Activated gamma-delta T cell treated with Interleukin-2 at 50 U/mL for 16 hours (primary cell): ENCODE measurements around the gene ST3GAL2.
A peak's percentile ranks its signal among the peaks of the same experiment; 100 is the strongest.
"Not testable (repeated sequence)": the region's sequence is repeated elsewhere in the genome, so short reads cannot be mapped to it uniquely, and the experiment has no call there.

ENCODE experiments used
- DNase-seq: peaks from one replicate; pipeline ENCODE4 v3.0.0-alpha.2; 2020

ST3GAL2 gene

DNA sequence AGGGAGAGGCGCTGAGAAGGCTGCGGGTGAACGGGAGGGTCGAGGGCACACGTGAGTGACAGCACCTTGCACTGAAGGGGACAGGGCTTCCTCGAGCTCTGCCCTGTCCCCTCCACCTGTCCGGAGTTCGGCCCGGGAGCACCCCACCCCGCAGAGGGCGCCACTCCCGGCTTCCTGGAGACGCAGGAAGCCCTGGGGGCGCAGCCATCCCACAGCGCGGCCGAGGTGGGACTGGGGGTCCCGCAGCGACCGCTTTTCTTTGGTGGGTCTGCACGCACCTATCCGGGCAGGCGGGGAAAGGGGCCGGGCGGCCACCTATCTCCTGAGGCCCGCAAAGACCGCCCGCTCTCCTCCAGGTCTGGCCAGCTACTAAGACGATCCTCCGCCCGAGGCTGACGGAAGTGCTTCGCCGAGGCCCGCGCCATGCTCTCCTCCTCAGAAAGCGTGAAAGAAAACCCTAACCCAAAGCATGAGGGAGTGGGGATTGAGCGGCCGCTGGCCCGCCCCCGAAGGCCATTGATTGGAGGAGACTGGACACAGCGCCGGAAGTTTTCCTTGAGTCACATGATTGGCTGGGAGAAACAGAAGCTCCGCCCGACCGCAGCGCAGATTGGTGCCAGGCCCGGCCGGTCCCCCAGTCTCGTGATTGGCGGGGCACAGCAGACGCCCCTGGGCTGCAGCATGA lies 57.8 kb downstream of the ST3GAL2 start:
- DNase-seq: peak; percentile 94

DNA sequence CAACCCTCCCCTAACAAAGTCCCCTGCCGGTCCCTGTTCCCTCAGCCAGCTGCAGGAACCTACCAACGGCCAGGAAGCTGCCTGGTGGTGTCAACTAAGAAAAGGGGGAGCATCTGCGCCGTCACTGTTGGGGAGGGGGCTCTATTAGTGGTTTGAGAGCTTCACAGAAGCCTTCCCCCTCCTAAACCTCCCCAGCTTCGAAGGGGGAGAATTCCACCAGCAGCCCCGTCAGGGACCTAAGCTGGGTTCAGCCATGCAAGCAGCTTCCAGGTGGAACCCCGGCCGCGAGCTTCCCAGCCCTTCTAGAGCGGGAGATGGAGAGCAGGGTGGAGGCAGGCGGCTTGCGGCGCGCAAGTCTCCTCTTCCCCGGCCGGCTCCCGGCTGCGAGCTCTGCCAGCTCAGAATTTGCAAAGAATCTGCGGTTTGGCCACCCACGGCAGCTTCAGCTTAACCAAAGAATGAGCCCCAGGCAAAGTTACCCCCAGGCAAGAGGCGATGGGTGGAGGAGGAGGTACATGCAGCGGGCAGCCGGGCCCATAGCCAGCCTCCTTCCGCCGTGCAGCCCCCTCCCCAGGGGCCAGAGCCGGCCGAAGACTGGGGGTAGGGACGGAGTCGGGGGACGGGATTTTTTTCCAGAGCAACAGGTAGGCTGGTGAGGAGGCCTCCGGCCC lies 58.5 kb downstream of the ST3GAL2 start:
- peak; percentile 60 for DNase-seq

DNA sequence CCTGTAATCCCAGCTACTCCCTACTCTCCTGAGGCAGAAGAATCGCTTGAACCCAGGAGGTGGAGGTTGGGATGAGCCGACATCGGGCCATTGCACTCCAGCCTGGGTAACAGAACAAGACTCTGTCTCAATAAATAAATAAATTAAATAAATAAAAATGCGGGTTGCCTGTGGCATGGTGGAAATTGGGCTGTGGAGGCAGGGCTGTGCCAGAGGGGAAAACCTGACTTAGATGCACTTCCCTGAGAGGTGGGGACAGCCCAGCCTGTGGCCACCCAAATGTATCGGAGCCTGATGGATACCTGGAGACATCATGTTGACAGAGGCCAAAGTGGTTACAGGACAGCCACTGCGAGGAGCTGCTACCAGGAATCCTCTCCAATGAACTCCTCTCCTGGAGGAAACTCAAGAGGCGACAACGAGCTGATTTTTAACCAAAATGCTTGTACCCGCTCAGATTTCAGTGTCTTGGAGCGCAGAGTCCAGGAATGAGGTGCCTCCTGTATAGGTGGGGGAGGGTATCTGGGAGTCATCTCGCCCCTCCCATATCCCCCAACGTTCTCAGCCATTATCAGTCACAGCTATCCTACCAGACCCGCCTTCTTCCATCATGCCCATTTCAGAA lies 59.9 kb downstream of the ST3GAL2 start:
- DNase-seq: no peak

DNA sequence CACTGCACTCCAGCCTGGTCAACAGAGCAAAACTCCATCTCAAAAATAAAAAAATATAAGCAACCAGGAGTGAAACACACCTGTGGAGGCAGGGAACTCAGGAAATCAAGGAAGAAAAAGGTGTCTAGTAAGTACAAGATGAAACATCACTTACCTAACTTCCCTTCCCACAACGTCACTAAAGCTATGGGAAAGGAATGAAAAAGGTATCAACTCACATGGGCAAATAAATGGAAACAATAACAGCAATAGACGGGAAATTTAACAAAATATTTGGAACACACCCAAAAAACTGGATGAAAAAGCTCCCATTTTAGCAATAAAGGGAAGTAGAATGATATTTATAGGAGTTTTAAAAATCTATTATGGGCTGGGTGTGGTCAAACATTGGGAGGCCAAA lies 61.1 kb downstream of the ST3GAL2 start:
- DNase-seq: no peak

DNA sequence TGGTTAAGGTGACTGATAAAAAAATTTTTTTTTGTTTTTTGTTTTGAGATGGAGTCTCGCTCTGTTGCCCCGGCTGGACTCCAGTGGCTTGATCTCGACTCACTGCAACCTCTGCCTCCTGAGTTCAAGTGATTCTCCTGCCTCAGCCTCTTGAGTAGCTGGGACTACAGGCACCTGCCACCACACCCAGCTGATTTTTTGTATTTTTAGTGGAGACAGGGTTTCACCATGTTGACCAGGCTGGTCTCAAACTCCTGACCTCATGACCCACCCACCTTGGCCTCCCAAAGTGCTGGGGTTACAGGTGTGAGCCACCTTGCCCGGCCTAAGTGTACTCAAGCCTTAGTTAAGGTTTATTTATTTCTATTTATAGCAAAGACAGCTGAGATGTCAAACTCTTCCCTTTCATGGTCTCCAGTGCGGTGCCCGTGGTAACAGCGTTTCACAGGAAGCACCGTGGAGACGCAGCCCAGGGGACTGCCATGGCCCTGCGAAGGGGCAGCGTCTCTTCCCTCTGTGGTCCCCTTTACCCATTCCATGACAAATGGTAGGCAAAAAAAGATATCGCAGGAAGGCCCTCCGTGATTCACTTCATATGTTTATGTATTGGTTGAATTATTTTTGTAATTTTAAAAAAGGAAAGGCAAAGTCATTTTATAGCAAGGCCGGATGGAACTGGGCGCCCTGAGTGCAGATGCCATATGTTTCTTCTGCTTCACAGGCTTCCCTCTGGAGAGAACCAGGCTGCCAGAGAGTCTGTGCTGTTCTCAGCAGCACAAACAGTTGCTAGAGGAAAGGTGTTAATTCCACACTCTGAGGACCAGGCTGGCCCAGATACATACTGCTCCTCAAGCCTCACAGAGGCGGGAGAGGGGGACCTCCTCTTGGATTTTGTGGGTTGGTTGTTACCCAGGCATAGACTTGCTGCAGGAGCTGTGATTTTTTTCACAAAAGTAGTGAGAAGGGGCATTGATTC lies 63.0 kb downstream of the ST3GAL2 start:
- no peak for DNase-seq

DNA sequence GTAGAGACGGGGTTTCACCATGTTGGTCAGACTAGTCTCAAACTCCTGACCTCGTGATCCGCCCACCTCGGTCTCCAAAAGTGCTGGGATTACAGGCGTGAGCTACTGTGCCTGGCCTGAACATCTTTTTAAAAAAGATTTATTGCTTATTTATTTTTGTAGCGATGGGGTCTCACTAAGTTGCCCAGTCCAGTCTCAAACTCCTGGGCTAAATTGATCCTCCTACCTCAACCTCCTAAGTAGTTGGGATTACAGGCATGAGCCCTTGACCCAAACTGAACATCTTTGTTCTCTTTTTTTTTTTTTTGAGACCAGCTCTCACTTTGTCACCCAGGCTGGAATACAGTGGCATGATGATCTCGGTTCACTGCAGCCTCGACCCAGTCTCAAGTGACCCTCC lies 64.7 kb downstream of the ST3GAL2 start:
- DNase-seq: no peak

DNA sequence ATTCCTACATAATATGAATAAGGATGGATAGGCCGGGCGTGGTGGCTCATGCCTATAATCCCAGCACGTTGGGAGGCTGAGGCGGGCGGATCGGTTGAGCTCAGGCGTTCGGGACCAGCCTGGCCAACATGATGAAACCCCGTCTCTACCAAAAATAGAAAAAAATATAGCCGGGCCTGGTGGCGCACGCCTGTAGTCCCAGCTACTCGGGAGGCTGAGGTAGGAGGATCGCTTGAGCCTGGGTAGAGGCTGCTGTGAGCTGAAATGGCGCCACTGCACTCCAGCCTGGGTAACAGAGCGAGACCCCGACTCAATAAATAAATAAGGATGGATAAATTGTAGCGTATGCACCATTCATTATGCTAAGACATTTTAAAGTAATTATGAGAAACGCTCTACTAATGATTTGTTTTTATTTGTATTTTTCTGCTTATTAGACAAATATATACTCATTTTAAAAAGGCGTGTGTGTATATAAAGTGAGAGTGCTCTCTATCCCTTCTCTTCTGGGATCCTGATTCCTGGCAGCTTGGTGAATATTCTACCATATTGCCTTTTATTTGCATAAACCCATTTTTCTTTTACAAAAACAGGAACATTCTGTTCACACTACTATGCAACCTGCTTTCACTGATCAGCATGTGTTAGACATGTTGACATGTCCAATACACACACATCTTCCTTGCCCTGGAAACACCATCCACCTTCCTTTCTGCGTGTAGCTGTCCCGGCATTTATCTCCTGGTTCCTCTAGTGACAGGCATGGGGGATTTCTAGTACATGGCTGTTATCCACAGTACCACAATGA lies 65.8 kb downstream of the ST3GAL2 start:
- no peak for DNase-seq

DNA sequence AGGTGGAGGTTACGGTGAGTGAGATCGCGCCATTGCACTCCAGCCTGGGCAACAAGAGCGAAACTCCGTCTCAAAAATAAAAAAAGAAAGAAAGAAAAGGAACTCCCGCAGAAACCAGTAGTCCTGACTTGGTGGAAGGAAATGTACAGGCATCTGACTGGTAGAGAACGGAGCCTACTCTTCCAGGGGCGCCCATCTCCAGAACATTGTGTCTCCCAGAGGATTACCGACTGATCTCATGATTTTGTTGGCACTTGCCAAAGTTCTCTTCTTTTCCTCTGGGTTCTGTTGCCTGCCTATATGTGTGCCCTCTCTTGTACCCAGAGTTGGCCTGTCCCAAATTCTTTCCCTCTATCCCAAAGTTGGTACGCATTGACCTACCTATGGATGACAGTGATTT lies 68.0 kb downstream of the ST3GAL2 start:
- no peak for DNase-seq

DNA sequence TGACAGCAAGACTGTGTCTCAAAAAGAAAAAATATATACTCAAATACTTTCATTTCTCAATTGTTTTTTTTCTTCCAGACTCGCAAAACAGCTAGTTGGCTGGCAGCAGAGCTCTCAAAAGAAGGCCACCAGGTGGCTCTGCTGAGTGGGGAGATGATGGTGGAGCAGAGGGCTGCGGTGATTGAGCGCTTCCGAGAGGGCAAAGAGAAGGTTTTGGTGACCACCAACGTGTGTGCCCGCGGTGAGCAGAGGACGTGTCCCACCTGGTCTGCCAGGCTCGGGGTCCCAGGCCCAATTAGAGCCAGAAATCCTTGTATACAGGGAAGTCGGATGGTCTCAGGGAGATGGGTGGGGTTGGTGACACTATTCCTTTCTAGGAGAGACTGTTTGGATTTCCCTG lies 68.8 kb downstream of the ST3GAL2 start:
- DNase-seq: peak; percentile 26

DNA sequence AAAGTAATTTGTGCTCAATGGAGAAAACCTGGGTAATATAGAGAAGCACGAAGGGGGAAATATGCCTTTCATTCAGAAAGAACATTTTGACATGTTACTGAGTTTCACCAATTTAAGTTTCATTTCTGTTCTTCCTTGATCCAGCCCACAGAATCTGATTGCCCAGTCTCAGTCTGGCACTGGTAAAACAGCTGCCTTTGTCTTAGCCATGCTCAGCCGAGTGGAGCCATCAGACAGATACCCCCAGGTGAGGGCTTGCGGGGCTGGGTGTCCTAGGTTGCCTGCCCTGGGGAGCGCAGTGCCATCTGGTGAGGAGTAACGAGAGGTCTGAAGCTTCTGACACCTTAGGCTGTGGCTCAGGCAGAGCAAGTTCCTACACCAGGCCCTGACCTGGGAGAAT lies 74.5 kb downstream of the ST3GAL2 start:
- no peak for DNase-seq

DNA sequence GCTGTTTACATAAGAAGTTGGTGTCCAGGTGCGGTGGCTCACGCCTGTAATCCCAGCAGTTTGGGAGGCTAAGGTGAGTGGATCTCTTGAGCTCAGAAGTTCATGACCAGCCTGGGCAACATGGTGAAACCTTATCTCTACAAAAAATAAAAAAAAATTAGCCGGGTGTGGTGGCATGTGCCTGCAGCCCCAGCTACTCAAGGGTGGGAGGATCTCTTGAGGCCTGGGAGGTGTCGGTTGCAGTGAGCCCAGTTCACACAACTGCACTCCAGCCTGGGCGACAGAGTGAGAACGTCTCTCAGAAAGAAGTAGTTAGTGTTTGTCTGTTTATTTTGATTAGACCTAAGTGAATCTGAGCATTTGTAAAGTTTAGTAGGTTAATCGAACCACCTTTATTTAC lies 79.3 kb downstream of the ST3GAL2 start:
- no peak for DNase-seq

DNA sequence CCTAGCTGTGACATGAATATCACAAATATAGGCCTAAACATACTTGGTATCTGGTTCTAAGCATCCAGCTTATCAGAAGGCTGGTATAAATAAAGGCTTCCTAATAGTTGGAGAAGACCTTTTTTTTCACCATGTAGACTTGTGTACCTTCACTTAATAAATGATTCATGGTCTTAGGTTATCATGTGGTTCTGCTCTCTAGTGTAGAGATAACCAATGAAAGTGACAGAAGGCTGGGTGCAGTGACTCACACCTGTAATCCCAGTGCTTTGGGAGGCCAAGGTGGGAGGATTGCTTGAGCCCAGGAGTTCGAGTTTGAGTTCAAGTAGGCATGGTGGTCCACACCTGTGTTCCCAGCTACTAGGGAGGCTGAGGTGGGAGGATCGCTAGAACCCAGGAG lies 89.1 kb downstream of the ST3GAL2 start:
- no peak for DNase-seq

DNA sequence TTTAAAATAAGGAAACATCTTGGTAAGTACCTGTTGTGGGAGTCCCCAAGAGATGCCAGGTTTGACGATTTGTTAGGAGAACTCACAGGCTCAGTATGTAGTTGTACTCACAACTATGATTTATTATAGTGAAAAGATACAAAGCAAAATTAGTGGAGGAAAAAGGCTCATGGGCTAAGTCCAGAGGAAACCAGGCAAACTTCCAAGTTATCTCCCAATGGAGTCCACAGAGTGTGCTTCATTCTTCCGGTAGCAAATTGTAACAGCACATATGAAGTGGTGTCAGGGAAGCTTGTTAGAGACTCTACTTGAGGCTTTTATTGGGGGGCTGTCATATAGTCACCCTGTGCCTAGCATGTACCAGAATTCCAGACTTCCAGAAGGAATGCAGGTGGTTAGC lies 89.9 kb downstream of the ST3GAL2 start:
- DNase-seq: no peak

DNA sequence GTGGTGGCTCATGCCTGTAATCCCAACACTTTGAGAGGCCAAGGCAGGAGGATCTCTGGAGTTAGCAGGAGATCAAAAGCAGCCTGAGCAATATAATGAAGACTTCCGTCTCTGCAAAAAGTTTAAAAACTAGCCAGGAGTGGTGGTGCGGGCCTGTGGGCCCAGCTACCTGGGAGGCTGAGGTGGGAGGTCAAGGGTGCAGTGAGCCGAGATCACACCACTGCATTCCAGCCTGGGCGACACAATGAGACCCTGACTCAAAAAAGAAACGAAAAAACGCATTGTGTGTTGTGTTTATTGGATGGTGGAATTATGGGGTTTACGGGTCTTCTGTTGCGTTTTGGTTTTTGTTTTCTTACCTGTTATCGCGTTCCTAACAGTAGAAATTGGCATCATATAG lies 93.1 kb downstream of the ST3GAL2 start:
- DNase-seq: no peak

DNA sequence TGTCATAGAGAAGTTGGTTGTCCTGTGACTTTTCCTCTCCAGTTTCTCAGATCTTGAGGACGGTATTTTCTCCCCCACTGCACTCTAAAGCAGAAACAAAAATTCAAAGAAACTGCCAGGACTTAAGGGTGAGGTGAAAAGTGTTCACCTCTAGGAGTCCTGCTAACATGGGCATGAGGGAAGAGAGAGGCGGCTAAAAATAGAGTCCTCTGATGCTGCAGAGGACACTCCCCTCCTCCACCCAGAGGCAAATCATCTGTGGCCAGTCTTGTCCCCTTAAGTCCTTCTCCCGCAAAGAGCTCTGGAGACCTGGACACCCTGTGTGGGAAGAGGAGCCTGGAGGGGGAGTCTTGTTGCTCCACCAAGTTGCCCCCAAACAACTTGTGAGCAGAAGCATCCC lies 96.9 kb downstream of the ST3GAL2 start:
- DNase-seq: no peak

DNA sequence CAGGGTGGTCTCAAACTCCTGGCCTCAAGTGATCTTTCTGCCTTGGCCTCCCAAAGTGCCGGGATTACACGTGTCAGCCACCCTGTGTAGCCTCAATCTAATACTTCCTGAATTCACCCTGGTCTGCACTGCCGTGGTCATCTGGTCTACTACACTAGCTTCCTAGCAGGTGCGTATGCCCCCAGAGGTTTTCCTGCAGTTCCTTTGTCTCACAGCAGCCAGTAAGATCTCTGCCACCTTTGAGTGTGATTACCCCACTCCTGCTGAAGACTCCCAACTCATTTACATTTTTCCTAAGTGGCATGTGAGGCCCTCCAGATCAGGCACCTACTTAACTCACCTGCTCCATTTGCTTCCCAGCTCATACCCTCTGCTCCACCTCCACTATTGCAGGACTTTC lies 97.3 kb downstream of the ST3GAL2 start:
- DNase-seq: no peak

DNA sequence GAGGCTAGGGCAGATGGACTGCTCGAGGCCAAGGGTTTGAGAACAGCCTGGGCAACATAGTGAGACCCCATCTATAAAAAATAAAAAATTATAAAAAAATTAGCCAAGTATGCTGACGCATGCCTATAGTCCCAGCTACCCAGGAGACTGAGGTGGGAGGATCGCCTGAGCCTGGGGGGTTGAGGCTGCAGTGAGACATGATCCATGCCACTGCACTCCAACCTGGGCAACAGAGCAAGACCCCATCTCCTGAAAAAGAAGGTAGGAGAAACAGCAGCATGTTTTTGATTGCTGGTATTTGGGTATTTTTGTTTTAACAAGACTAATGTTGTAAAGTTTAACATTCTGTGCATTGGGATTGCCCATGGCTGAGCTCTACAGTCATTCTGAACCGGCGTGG lies 101.1 kb downstream of the ST3GAL2 start:
- DNase-seq: no peak

DNA sequence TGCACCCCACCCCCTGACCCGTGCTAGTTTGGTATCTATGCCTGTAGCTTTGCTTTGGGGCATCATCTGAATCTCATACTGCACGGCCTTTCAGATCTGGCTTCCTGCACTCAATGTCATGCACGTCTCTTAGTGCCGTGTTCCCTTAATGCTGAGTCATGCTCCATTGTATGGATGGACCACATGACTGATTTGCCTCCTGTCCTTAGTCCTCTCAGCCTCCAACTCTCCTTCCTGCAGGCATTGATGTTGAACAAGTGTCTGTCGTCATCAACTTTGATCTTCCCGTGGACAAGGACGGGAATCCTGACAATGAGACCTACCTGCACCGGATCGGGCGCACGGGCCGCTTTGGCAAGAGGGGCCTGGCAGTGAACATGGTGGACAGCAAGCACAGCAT lies 106.2 kb downstream of the ST3GAL2 start:
- DNase-seq: not testable (repeated sequence)

DNA sequence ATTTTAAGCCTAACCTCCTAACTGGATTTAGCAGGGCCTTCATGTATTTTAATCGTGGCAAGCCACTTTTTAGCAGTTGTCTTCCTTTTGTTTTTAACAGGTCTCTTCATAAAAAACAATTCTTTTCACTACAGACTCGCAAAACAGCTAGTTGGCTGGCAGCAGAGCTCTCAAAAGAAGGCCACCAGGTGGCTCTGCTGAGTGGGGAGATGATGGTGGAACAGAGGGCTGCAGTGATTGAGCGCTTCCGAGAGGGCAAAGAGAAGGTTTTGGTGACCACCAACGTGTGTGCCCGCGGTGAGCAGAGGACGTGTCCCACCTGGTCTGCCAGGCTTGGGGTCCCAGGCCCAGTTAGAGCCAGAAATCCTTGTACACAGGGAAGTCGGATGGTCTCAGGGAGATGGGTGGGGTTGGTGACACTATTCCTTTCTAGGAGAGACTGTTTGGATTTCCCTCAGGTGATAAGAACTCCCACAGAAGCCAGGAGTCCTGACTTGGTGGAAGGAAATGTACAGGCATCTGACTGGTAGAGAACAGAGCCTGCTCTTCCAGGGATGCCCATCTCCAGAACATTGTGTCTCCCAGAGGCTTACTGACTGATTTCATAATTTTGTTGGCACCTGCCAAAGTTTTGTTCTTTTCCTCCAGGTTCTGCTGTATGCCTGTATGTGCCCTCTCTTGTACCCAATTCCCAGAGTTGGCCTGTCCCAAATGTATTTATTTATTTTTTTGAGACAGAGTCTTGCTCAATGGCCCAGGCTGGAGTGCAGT lies 107.1 kb downstream of the ST3GAL2 start:
- DNase-seq: no peak

DNA sequence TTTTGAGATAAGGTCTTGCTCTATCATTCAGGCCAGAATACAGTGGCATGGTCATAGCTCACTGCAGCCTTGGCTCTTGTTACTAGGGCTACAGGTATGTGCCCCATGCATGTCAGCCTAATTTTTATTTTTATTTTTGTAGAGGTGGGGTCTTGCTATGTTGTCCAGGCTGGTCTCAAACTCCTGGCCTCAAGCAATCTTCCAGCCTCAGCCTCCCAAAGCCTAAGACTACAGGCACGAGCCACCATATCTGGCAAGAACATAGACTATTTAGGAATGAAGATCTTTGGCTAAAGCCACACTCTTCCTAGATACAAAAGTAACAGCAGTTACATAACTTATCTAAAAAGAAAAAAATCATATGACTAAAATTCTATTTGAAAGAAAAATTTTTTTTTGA lies 107.8 kb downstream of the ST3GAL2 start:
- no peak for DNase-seq
